ENCODE measurements around the gene SRSF4. TPM values are rescaled to one million over a fixed set of nuclear protein-coding genes. Genes with fewer than 3 reads are reported as not detected.
A peak's percentile ranks its signal among the peaks of the same experiment; 100 is the strongest.

Gene SRSF4
- total and polyA plus RNA-seq, 9 of the 15 experiments (the other 6 are each of a cell fraction or from before 2014, with no cell fraction given) = 15.9 to 132 (median 82.0) TPM

DNA sequence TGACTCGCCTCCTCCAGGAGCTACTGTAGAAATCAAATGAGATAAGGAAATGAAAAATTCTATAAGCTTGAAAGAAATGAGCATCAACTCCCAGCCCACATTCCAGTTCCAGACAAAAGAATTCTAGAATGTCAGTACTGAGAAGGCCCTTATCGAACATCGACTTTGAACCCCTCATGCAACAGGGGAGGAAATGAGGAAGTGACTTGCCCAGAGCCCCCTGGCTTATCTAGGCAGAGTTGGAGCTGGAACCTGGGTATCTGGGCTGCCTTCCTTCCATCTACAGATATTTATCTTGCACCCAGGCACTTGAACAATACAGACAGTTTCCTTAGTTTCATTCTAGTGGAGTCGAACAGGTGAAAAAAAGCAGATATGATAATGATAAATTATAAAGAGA, 26.7 kb upstream of the SRSF4 start (continued):
- TF ChIP-seq, protein P1, sequence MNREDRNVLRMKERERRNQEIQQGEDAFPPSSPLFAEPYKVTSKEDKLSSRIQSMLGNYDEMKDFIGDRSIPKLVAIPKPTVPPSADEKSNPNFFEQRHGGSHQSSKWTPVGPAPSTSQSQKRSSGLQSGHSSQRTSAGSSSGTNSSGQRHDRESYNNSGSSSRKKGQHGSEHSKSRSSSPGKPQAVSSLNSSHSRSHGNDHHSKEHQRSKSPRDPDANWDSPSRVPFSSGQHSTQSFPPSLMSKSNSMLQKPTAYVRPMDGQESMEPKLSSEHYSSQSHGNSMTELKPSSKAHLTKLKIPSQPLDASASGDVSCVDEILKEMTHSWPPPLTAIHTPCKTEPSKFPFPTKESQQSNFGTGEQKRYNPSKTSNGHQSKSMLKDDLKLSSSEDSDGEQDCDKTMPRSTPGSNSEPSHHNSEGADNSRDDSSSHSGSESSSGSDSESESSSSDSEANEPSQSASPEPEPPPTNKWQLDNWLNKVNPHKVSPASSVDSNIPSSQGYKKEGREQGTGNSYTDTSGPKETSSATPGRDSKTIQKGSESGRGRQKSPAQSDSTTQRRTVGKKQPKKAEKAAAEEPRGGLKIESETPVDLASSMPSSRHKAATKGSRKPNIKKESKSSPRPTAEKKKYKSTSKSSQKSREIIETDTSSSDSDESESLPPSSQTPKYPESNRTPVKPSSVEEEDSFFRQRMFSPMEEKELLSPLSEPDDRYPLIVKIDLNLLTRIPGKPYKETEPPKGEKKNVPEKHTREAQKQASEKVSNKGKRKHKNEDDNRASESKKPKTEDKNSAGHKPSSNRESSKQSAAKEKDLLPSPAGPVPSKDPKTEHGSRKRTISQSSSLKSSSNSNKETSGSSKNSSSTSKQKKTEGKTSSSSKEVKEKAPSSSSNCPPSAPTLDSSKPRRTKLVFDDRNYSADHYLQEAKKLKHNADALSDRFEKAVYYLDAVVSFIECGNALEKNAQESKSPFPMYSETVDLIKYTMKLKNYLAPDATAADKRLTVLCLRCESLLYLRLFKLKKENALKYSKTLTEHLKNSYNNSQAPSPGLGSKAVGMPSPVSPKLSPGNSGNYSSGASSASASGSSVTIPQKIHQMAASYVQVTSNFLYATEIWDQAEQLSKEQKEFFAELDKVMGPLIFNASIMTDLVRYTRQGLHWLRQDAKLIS (CRISPR knock-in tag; IDR thresholded peaks at IDR 0.05) = no peak
- TF ChIP-seq FOSL1 (tag; conservative IDR thresholded peaks at IDR 0.05) (no peak), ZBTB1 (CRISPR knock-in tag; IDR thresholded peaks at IDR 0.05; ENCODE audit: borderline replicate concordance, low read depth) (no peak), ZNF644 (tag; IDR thresholded peaks at IDR 0.05; ENCODE audit: low read depth) (no peak), SMARCC2 (IDR thresholded peaks at IDR 0.05; ENCODE audit: low read depth) (peak; percentile 38; the same call in 1 of the 2 replicates), YBX1 (IDR thresholded peaks at IDR 0.05) (no peak), MED1 (CRISPR knock-in tag; IDR thresholded peaks at IDR 0.05; ENCODE audit: borderline replicate concordance) (no peak), RBM39 (optimal IDR thresholded peaks at IDR 0.05; ENCODE audit: low read depth, low read length) (no peak), ZBTB7A (IDR thresholded peaks at IDR 0.05; ENCODE audit: borderline replicate concordance, control insufficient read depth, low read depth, low read length) (peak; percentile 47; the same call in 1 of the 2 replicates), SREBF1 (IDR thresholded peaks at IDR 0.05; ENCODE audit: borderline replicate concordance, low read depth, low read length) (no peak), SMAD1 (IDR thresholded peaks at IDR 0.05; ENCODE audit: low read depth, low read length, partially characterized antibody) (no peak), HDAC2 (IDR thresholded peaks at IDR 0.05) (0 out of 2 replicates have a peak, but pooled peaks have one; percentile 38), SNIP1 (IDR thresholded peaks at IDR 0.05; ENCODE audit: low read depth) (no peak), PTBP1 (IDR thresholded peaks at IDR 0.05; ENCODE audit: low read depth, low read length) (no peak), NFIX (CRISPR knock-in tag; IDR thresholded peaks at IDR 0.05; ENCODE audit: low read depth) (no peak), BMI1 (IDR thresholded peaks at IDR 0.05; ENCODE audit: low read length) (no peak), SMARCA4 (IDR thresholded peaks at IDR 0.05) (peak; percentile 83), CBX2 (IDR thresholded peaks at IDR 0.05; ENCODE audit: insufficient read depth, low read length, poor library complexity, severe bottlenecking) (no peak), L3MBTL2 (IDR thresholded peaks at IDR 0.05) (peak; percentile 49; the same call in 1 of the 2 replicates)
- TF ChIP-seq, protein P2, sequence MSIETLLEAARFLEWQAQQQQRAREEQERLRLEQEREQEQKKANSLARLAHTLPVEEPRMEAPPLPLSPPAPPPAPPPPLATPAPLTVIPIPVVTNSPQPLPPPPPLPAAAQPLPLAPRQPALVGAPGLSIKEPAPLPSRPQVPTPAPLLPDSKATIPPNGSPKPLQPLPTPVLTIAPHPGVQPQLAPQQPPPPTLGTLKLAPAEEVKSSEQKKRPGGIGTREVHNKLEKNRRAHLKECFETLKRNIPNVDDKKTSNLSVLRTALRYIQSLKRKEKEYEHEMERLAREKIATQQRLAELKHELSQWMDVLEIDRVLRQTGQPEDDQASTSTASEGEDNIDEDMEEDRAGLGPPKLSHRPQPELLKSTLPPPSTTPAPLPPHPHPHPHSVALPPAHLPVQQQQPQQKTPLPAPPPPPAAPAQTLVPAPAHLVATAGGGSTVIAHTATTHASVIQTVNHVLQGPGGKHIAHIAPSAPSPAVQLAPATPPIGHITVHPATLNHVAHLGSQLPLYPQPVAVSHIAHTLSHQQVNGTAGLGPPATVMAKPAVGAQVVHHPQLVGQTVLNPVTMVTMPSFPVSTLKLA (conservative IDR thresholded peaks at IDR 0.05) = 0 out of 4 replicates have a peak, but pooled peaks of 1 of the 2 experiments have one; percentile 11

Data from K562 (cell line).